ENCODE data around the gene CTNNA2.

CTNNA2 gene

DNA sequence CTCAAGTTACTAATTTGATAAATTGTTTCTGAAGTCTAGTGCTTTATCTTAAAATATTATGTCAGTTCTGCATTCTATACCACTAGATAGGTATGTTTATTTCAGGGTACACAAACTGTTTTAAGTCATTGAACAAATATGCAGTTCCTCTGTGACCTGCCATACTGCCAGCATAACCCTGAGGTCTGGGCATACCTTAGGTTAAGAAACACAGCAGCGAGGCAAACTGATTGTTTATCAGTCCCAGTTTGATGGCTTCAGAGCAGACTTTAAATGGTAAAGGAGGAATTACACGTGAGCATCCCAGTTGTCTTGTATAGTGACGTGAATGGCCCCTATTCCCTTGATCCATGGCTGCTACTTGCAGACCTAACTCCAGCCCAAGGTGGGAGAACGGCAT, 978.1 kb downstream of the CTNNA2 start:
- no peak for TF ChIP-seq EZH2phosphoT487 (IDR thresholded peaks at IDR 0.05; ENCODE audit: low read depth)
- TF ChIP-seq, protein P1, sequence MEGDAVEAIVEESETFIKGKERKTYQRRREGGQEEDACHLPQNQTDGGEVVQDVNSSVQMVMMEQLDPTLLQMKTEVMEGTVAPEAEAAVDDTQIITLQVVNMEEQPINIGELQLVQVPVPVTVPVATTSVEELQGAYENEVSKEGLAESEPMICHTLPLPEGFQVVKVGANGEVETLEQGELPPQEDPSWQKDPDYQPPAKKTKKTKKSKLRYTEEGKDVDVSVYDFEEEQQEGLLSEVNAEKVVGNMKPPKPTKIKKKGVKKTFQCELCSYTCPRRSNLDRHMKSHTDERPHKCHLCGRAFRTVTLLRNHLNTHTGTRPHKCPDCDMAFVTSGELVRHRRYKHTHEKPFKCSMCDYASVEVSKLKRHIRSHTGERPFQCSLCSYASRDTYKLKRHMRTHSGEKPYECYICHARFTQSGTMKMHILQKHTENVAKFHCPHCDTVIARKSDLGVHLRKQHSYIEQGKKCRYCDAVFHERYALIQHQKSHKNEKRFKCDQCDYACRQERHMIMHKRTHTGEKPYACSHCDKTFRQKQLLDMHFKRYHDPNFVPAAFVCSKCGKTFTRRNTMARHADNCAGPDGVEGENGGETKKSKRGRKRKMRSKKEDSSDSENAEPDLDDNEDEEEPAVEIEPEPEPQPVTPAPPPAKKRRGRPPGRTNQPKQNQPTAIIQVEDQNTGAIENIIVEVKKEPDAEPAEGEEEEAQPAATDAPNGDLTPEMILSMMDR (IDR thresholded peaks at IDR 0.05; ENCODE audit: low read depth, low read length): no peak
- no peak overlapping the region for H3K4me2 ChIP-seq (ENCODE audit: low read length)
- H3K79me2 ChIP-seq (ENCODE audit: low read length): no peaks in the 10 kb centered on the region
- H3K4me1 ChIP-seq (ENCODE audit: low read length): no peaks in the 10 kb centered on the region
- no peak overlapping the region for H2AFZ ChIP-seq (ENCODE audit: low read depth, low read length)
- no peak overlapping the region for H3K4me3 ChIP-seq (ENCODE audit: low read length)
- no peaks in the 10 kb centered on the region for H3K36me3 ChIP-seq (replicated peaks; ENCODE audit: low read depth, low read length)
- H4K20me1 ChIP-seq (ENCODE audit: insufficient read depth, low read length): no peaks in the 10 kb centered on the region
- H3K27me3 ChIP-seq (ENCODE audit: low read depth, low read length): no peaks in the 10 kb centered on the region
- no peaks in the 10 kb centered on the region for H3K9me3 ChIP-seq (ENCODE audit: insufficient read depth, low read length)
- no peak overlapping the region for H3K27ac ChIP-seq (ENCODE audit: low read length)
- H3K9ac ChIP-seq (ENCODE audit: low read length): no peak overlapping the region

DNA sequence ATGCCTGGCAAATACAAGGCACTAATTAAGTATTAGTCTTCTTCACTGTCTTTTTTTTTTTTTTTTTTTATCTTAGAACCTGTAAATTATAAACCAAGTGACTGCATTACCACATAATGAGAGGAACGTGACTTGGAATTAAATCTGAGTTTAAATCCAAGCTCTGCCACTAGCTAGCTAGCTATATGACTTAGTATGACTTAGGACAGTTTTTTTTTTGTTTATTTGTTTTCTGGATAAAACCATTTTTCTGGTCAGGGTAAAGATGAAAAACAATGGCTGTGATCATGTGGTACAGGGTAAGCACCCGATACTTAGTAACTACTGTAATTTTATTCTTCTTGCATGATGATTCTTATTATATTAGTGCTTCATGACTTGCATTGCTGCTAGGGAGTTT, 983.5 kb downstream of the CTNNA2 start:
- no peak overlapping the region for H3K27ac ChIP-seq (ENCODE audit: low read length)
- H3K36me3 ChIP-seq (replicated peaks; ENCODE audit: low read depth, low read length): no peaks in the 10 kb centered on the region
- H3K9me3 ChIP-seq (ENCODE audit: insufficient read depth, low read length): no peaks in the 10 kb centered on the region
- H4K20me1 ChIP-seq (ENCODE audit: insufficient read depth, low read length): no peaks in the 10 kb centered on the region
- no peak overlapping the region for H3K4me2 ChIP-seq (ENCODE audit: low read length)
- no peak overlapping the region for H3K4me3 ChIP-seq (ENCODE audit: low read length)
- TF ChIP-seq, protein P1 (IDR thresholded peaks at IDR 0.05; ENCODE audit: low read depth, low read length): no peak
- TF ChIP-seq EZH2phosphoT487 (IDR thresholded peaks at IDR 0.05; ENCODE audit: low read depth): no peak
- H3K79me2 ChIP-seq (ENCODE audit: low read length): no peaks in the 10 kb centered on the region
- no peak overlapping the region for H3K9ac ChIP-seq (ENCODE audit: low read length)
- no peak overlapping the region for H2AFZ ChIP-seq (ENCODE audit: low read depth, low read length)
- no peaks in the 10 kb centered on the region for H3K4me1 ChIP-seq (ENCODE audit: low read length)
- no peaks in the 10 kb centered on the region for H3K27me3 ChIP-seq (ENCODE audit: low read depth, low read length)

DNA sequence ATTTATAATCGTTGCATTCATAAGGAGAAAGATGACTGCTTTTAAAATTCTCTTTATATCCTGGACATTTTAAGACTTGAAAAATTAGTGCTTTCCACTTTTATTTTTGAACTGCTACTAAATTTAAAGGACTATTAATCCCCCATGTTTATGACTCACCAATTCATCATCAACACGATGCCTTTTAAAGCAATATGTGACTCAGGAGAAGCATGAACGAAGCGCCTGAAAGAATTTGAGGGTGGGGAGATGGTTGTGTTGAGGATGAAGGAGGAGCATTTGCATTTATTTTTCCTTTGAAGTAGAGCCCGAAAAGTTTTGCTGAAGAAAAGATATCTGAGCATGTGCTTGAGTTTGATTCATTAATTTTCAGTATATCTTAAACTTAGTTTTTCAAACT, 983.9 kb downstream of the CTNNA2 start:
- no peak overlapping the region for H3K4me2 ChIP-seq (ENCODE audit: low read length)
- no peaks in the 10 kb centered on the region for H3K79me2 ChIP-seq (ENCODE audit: low read length)
- H4K20me1 ChIP-seq (ENCODE audit: insufficient read depth, low read length): no peaks in the 10 kb centered on the region
- H3K27me3 ChIP-seq (ENCODE audit: low read depth, low read length): no peaks in the 10 kb centered on the region
- TF ChIP-seq EZH2phosphoT487 (IDR thresholded peaks at IDR 0.05; ENCODE audit: low read depth): no peak
- TF ChIP-seq, protein P1 (IDR thresholded peaks at IDR 0.05; ENCODE audit: low read depth, low read length): no peak
- H3K27ac ChIP-seq (ENCODE audit: low read length): no peak overlapping the region
- no peaks in the 10 kb centered on the region for H3K9me3 ChIP-seq (ENCODE audit: insufficient read depth, low read length)
- no peak overlapping the region for H3K9ac ChIP-seq (ENCODE audit: low read length)
- no peak overlapping the region for H2AFZ ChIP-seq (ENCODE audit: low read depth, low read length)
- H3K4me3 ChIP-seq (ENCODE audit: low read length): no peak overlapping the region
- no peaks in the 10 kb centered on the region for H3K4me1 ChIP-seq (ENCODE audit: low read length)
- no peaks in the 10 kb centered on the region for H3K36me3 ChIP-seq (replicated peaks; ENCODE audit: low read depth, low read length)

DNA sequence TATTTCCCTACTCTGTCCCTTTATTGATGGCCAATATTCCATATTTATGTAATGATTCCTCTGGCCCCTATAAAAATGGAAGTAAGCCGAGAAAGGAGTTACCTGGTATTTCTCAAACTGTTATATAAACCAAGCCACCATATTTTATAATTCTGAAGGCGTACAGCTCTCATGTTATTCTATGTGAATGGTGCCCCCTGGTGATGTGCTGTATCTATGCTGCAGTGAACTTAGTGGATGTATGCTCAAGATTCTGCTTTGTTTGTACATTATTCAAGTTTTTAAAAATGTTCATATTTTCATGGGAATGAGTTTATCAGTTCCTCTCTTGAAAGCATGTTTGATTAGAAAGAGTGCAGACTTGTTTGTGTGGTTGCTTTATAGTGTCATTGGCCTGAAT, 986.2 kb downstream of the CTNNA2 start:
- no peaks in the 10 kb centered on the region for H3K79me2 ChIP-seq (ENCODE audit: low read length)
- H4K20me1 ChIP-seq (ENCODE audit: insufficient read depth, low read length): no peaks in the 10 kb centered on the region
- no peak overlapping the region for H3K27ac ChIP-seq (ENCODE audit: low read length)
- H3K9ac ChIP-seq (ENCODE audit: low read length): no peak overlapping the region
- no peaks in the 10 kb centered on the region for H3K27me3 ChIP-seq (ENCODE audit: low read depth, low read length)
- no peak for TF ChIP-seq EZH2phosphoT487 (IDR thresholded peaks at IDR 0.05; ENCODE audit: low read depth)
- TF ChIP-seq, protein P1 (IDR thresholded peaks at IDR 0.05; ENCODE audit: low read depth, low read length): peak; percentile 82
- H3K4me1 ChIP-seq (ENCODE audit: low read length): no peaks in the 10 kb centered on the region
- no peaks in the 10 kb centered on the region for H3K9me3 ChIP-seq (ENCODE audit: insufficient read depth, low read length)
- H3K4me2 ChIP-seq (ENCODE audit: low read length): no peak overlapping the region
- no peak overlapping the region for H2AFZ ChIP-seq (ENCODE audit: low read depth, low read length)
- H3K4me3 ChIP-seq (ENCODE audit: low read length): no peak overlapping the region
- H3K36me3 ChIP-seq (replicated peaks; ENCODE audit: low read depth, low read length): no peaks in the 10 kb centered on the region

All from OCI-LY3 (cell line).